GM12878 (cell line): Measurements from ENCODE around the gene SMIM7. TPM values are rescaled to one million over a fixed set of nuclear protein-coding genes. Genes with fewer than 3 reads are reported as not detected.

ENCODE experiments used
- ATAC-seq: fragments of 200-7000 bp; cut with Tn5 transposase; 3 replicates; pipeline ENCODE4 v1.9.1; 2020; ENCODE audit warnings: mild to moderate bottlenecking, moderate library complexity
- BruUV-seq: library from RNA; stranded (reverse); fragments of 400-500 nt; replicated peaks from 2 replicates; lab custom pipeline; 2021; lab: Mats Ljungman, UMichigan
- CTCF ChIA-PET: fragments of 300-600 bp; sonication (Branson Sonifier 250); formaldehyde crosslinking; extraction: SDS; loops from one replicate; lab custom pipeline; 2021; ENCODE audit warnings: inconsistent platforms; lab: Yijun Ruan, JAX
- POLR2A ChIA-PET: fragments of 350-600 bp; formaldehyde crosslinking; extraction: SDS; loops from one replicate; lab custom pipeline; 2021; ENCODE audit warnings: inconsistent platforms; lab: Charles Lee
- RAD21 ChIA-PET: fragments of 300-600 bp; sonication (Branson Sonifier 250); formaldehyde crosslinking; loops from one replicate; lab custom pipeline; 2023; ENCODE audit warnings: antibody characterized with exemption; ENCODE audit not compliant: unreplicated experiment; lab: Charles Lee
- SMC1A ChIA-PET: fragments of 300-600 bp; sonication (Branson Sonifier 250); formaldehyde crosslinking; loops from one replicate; lab custom pipeline; 2023; ENCODE audit not compliant: unreplicated experiment, uncharacterized antibody; lab: Charles Lee
- DNase-seq: peaks from one replicate; pipeline ENCODE4 v3.0.0-alpha.2; 2011; ENCODE audit warnings: low read depth, low spot score
- FAIRE-seq: peaks from 3 replicates; lab custom pipeline; 2011; peaks lifted over from hg19 to GRCh38; lab: Jason Lieb, UNC
- H2AFZ ChIP-seq: 2 replicates; pipeline ENCODE4 v1.6.0; 2011; ENCODE audit warnings: low read depth, low read length, control low read depth; ENCODE audit not compliant: control insufficient read depth
- H3K27ac ChIP-seq: 2 replicates; pipeline ENCODE4 v1.5.1; 2011; ENCODE audit warnings: control low read depth; ENCODE audit not compliant: control insufficient read depth, insufficient read depth
- H3K27me3 ChIP-seq, 2 experiments: replicated peaks in 1 of 2; 2 replicates each; pipeline versions ENCODE4 v1.6.0 to v1.6.1; 2011; ENCODE audit warnings: low read length in 1 of 2; ENCODE audit not compliant: control insufficient read depth in 2 of 2, insufficient read depth in 2 of 2
- H3K36me3 ChIP-seq, 2 experiments: 2 replicates each; pipeline ENCODE4 v1.5.1; 2011; ENCODE audit warnings: low read length in 1 of 2; ENCODE audit not compliant: control insufficient read depth in 2 of 2, insufficient read depth in 2 of 2
- H3K4me1 ChIP-seq: 2 replicates; pipeline ENCODE4 v1.6.1; 2011; ENCODE audit warnings: mild to moderate bottlenecking, low read length, moderate library complexity, mixed read lengths; ENCODE audit not compliant: control insufficient read depth, insufficient read depth
- H3K4me2 ChIP-seq: 2 replicates; pipeline ENCODE4 v1.6.0; 2011; ENCODE audit warnings: control low read depth; ENCODE audit not compliant: control insufficient read depth, insufficient read depth
- H3K4me3 ChIP-seq: fragments of 200-600 bp; sonication (generic); 2 replicates; pipeline ENCODE4 v1.5.1; 2016
- H3K79me2 ChIP-seq: 2 replicates; pipeline ENCODE4 v1.6.0; 2011; ENCODE audit warnings: low read length; ENCODE audit not compliant: control insufficient read depth, insufficient read depth
- H3K9ac ChIP-seq: 2 replicates; pipeline ENCODE4 v1.8.0; 2011; ENCODE audit warnings: low read length, control low read depth, mixed read lengths; ENCODE audit not compliant: control insufficient read depth, insufficient read depth
- H3K9me3 ChIP-seq: replicated peaks from 3 replicates; pipeline ENCODE4 v1.5.1; 2011; ENCODE audit warnings: mild to moderate bottlenecking, low read length; ENCODE audit not compliant: control insufficient read depth, insufficient read depth
- H4K20me1 ChIP-seq: 2 replicates; pipeline ENCODE4 v1.6.0; 2011; ENCODE audit not compliant: control insufficient read depth, insufficient read depth
- ATF7 ChIP-seq: fragments of 450-650 bp; IDR thresholded peaks from 2 replicates; pipeline ENCODE4 v1.6.1; 2016; ENCODE audit warnings: low read depth, mild to moderate bottlenecking
- BCLAF1 ChIP-seq: fragments of 450-650 bp; IDR thresholded peaks from 2 replicates; pipeline ENCODE4 v1.6.1; 2017; ENCODE audit warnings: antibody characterized with exemption, mild to moderate bottlenecking, moderate library complexity
- BHLHE40 ChIP-seq, 2 experiments: fragments of 450-650 bp in 1 of 2; IDR thresholded peaks; 2 replicates each; pipeline ENCODE4 v1.6.1; 2011 to 2017; ENCODE audit warnings: low read depth in 2 of 2, borderline replicate concordance in 1 of 2, improper control_type of control experiment in 1 of 2, low read length in 1 of 2, mild to moderate bottlenecking in 1 of 2
- BRCA1 ChIP-seq: IDR thresholded peaks from 2 replicates; pipeline ENCODE4 v1.6.1; 2011; ENCODE audit warnings: low read depth, low read length, improper control_type of control experiment
- E4F1 ChIP-seq: fragments of 450-650 bp; IDR thresholded peaks from 2 replicates; pipeline ENCODE4 v1.6.1; 2018; ENCODE audit warnings: borderline replicate concordance, mild to moderate bottlenecking; ENCODE audit not compliant: partially characterized antibody
- ESRRA ChIP-seq: IDR thresholded peaks from 2 replicates; pipeline ENCODE4 v1.6.1; 2012; ENCODE audit warnings: mild to moderate bottlenecking, low read length, improper control_type of control experiment
- MTA3 ChIP-seq: IDR thresholded peaks from 2 replicates; pipeline ENCODE4 v1.6.1; 2012; ENCODE audit warnings: low read length, inconsistent platforms, borderline replicate concordance
- MYB ChIP-seq: fragments of 150-350 bp; IDR thresholded peaks from 2 replicates; pipeline ENCODE4 v1.6.1; 2014; ENCODE audit warnings: mild to moderate bottlenecking, low read depth, low read length, borderline replicate concordance
- POLR2AphosphoS2 ChIP-seq: IDR thresholded peaks from 2 replicates; pipeline ENCODE4 v1.6.1; 2011; ENCODE audit warnings: low read depth, mild to moderate bottlenecking, low read length, improper control_type of control experiment, moderate library complexity
- SMC3 ChIP-seq: IDR thresholded peaks from 2 replicates; pipeline ENCODE4 v1.6.1; 2011; ENCODE audit warnings: low read length, improper control_type of control experiment, borderline replicate concordance
- STAT1 ChIP-seq: fragments of 450-650 bp; conservative IDR thresholded peaks from 2 replicates; pipeline ENCODE4 v1.6.1; 2014; ENCODE audit warnings: antibody characterized with exemption, mild to moderate bottlenecking
- TBL1XR1 ChIP-seq: IDR thresholded peaks from 2 replicates; pipeline ENCODE4 v1.6.1; 2012; ENCODE audit warnings: low read depth, low read length, improper control_type of control experiment
- WGBS: methylation state at CpG from one replicate; pipeline ENCODE4 v1.1.6; 2016; ENCODE audit warnings: low lambda C conversion rate; ENCODE audit not compliant: insufficient replicate concordance, insufficient coverage; ENCODE audit errors: missing lambda C conversion rate; 5-methylcytosine and 5-hydroxymethylcytosine counted together
- in situ Hi-C: fragments of 300-500 bp; cut with MboI; formaldehyde crosslinking; loops from 9 replicates; pipeline ENCODE4 v1.14.3; 2018; ENCODE audit warnings: mixed read lengths
- intact Hi-C: fragments of 100-400 bp; cut with micrococcal nuclease; formaldehyde crosslinking; loops from one replicate; pipeline ENCODE4 v1.14.2; 2022; ENCODE audit not compliant: unreplicated experiment
- polyA plus RNA-seq, 11 experiments: library from polyadenylated mRNA; depleted of rRNA in 4 of 11; unstranded in 6 of 11; stranded (reverse) in 5 of 11; fragments of >200 nt; fragmentation: Nextera tagmentation in 4 of 11; fragmentation: Illumina TruSeq in 1 of 11; extraction: Ambion mirVana in 4 of 11; extraction: Trizol in 1 of 11; gene quantifications; 1 replicate in 1 of 11; 2 replicates in 10 of 11; pipeline versions ENCODE4 v1.2.1 to v1.2.3, GENCODE V29; 2011 to 2016; ENCODE audit warnings: inconsistent platforms in 2 of 11, missing spikeins in 2 of 11, low read depth in 1 of 11
- total RNA-seq, 4 experiments: library from RNA; depleted of rRNA in 3 of 4; stranded (reverse); fragments of >200 nt in 3 of 4; fragmentation: Illumina TruSeq in 1 of 4; extraction: Trizol in 1 of 4; gene quantifications; 2 replicates each; pipeline versions ENCODE4 v1.2.1 to v1.2.3, GENCODE V29; 2013 to 2021
- TF ChIP-seq, protein P1 (sequence below): fragments of 150-350 bp; IDR thresholded peaks from 2 replicates; pipeline ENCODE4 v1.6.1; 2016; ENCODE audit warnings: low read depth, low read length

SMIM7 gene
- total and polyA plus RNA-seq, 10 of the 15 experiments (the other 5 are each of a cell fraction or from before 2014, with no cell fraction given) = 45.7 to 170 (median 70.8) TPM

DNA sequence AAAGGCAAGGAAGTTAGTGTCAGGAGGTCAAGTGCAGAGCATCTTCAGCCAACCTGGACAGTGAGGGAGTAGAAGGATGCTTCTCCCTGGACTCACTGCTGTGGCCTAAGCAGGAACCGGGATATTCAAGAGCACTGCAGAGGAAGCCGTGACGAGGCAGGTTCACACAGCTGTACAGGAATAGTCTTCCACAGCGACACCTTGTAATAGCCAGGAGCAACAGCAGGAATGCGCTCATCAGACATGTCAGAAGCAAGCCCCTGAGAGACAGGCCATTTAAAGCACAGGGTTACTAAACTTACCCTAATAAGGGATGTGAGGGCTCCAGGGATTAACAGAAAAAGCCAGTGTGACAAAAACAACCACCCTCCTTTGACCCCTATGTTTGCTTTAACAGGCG is 28.5 kb downstream of the SMIM7 start:
- no peak overlapping the region for H3K4me3 ChIP-seq
- ChIA-PET SMC1A (interaction anchor here (0.7 to 10.1 kb wide), 2 partner anchors 43 to 277 kb away, joined by 3 to 164 read pairs; no protein-coding TSS in a partner anchor), RAD21 (no interaction called here), POLR2A (interaction anchor here (0.7 kb wide), 1 partner anchor 117 kb away, joined by 4 read pairs; no protein-coding TSS in a partner anchor), CTCF (no interaction called here)
- H3K27me3 ChIP-seq = no peaks in the 10 kb centered on the region
- BruUV-seq = no TSS peak
- ATAC-seq = no peak
- H3K9ac ChIP-seq = no peak overlapping the region
- no peak for FAIRE-seq
- peaks cover 19% of the 10 kb centered on the region for H3K4me1 ChIP-seq
- in situ Hi-C loops = no loop called here
- H4K20me1 ChIP-seq = no peaks in the 10 kb centered on the region
- DNase-seq = no peak
- intact Hi-C loops = no loop called here
- no peak overlapping the region for H3K4me2 ChIP-seq
- H3K36me3 ChIP-seq = peaks cover 5 to 13% of the 10 kb centered on the region in 2 experiments
- H3K9me3 ChIP-seq = no peaks in the 10 kb centered on the region; the same call in 2 of the 3 replicates
- no peak overlapping the region for H2AFZ ChIP-seq
- peaks cover 27% of the 10 kb centered on the region for H3K79me2 ChIP-seq
- 96% methylated on average over 6 of the region's 6 CpGs for WGBS
- peak overlapping the region; percentile 7; the same call in 1 of the 2 replicates for H3K27ac ChIP-seq
- no peak for TF ChIP-seq BRCA1
- no peak for TF ChIP-seq MYB
- TF ChIP-seq, protein P1, sequence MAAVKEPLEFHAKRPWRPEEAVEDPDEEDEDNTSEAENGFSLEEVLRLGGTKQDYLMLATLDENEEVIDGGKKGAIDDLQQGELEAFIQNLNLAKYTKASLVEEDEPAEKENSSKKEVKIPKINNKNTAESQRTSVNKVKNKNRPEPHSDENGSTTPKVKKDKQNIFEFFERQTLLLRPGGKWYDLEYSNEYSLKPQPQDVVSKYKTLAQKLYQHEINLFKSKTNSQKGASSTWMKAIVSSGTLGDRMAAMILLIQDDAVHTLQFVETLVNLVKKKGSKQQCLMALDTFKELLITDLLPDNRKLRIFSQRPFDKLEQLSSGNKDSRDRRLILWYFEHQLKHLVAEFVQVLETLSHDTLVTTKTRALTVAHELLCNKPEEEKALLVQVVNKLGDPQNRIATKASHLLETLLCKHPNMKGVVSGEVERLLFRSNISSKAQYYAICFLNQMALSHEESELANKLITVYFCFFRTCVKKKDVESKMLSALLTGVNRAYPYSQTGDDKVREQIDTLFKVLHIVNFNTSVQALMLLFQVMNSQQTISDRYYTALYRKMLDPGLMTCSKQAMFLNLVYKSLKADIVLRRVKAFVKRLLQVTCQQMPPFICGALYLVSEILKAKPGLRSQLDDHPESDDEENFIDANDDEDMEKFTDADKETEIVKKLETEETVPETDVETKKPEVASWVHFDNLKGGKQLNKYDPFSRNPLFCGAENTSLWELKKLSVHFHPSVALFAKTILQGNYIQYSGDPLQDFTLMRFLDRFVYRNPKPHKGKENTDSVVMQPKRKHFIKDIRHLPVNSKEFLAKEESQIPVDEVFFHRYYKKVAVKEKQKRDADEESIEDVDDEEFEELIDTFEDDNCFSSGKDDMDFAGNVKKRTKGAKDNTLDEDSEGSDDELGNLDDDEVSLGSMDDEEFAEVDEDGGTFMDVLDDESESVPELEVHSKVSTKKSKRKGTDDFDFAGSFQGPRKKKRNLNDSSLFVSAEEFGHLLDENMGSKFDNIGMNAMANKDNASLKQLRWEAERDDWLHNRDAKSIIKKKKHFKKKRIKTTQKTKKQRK = no peak
- TF ChIP-seq POLR2AphosphoS2 = no peak
- TF ChIP-seq BHLHE40 (IDR thresholded peaks at IDR 0.05; ENCODE audit: borderline replicate concordance in 1 of 2, low read depth in 2 of 2, low read length in 1 of 2) = no peak
- TF ChIP-seq STAT1 = no peak
- no peak for TF ChIP-seq MTA3
- no peak for TF ChIP-seq BCLAF1
- no peak for TF ChIP-seq ESRRA
- no peak for TF ChIP-seq ATF7
- TF ChIP-seq TBL1XR1 = no peak
- TF ChIP-seq SMC3 = no peak
- no peak for TF ChIP-seq E4F1
